GM12878 (cell line): ENCODE data around the gene ITSN1. TPM values are rescaled to one million over a fixed set of nuclear protein-coding genes. Genes with fewer than 3 reads are reported as not detected.

Experiments
- BCL3 ChIP-seq: IDR thresholded peaks from 2 replicates; pipeline ENCODE4 v1.6.1; 2011; ENCODE audit warnings: borderline replicate concordance, low read depth, mild to moderate bottlenecking, moderate library complexity, low read length; ENCODE audit not compliant: insufficient read depth, poor library complexity, severe bottlenecking
- BHLHE40 ChIP-seq, 2 experiments: fragments of 450-650 bp in 1 of 2; IDR thresholded peaks; 2 replicates each; pipeline ENCODE4 v1.6.1; 2011 to 2017; ENCODE audit warnings: low read depth in 2 of 2, borderline replicate concordance in 1 of 2, improper control_type of control experiment in 1 of 2, low read length in 1 of 2, mild to moderate bottlenecking in 1 of 2
- CREM ChIP-seq: IDR thresholded peaks from 2 replicates; pipeline ENCODE4 v1.6.1; 2014; ENCODE audit warnings: antibody characterized with exemption, low read depth
- DPF2 ChIP-seq: fragments of 450-650 bp; IDR thresholded peaks from 2 replicates; pipeline ENCODE4 v1.6.1; 2017; ENCODE audit warnings: mild to moderate bottlenecking
- EZH2 ChIP-seq: IDR thresholded peaks from 2 replicates; pipeline ENCODE4 v1.6.1; 2012; ENCODE audit warnings: low read depth, mild to moderate bottlenecking, control low read depth, inconsistent platforms, low read length, borderline replicate concordance; ENCODE audit not compliant: control insufficient read depth
- FOXK2 ChIP-seq: fragments of 450-650 bp; IDR thresholded peaks from 2 replicates; pipeline ENCODE4 v1.6.1; 2017; ENCODE audit warnings: mild to moderate bottlenecking, moderate library complexity
- FOXM1 ChIP-seq: IDR thresholded peaks from 2 replicates; pipeline ENCODE4 v1.6.1; 2012; ENCODE audit warnings: low read depth, mild to moderate bottlenecking, inconsistent platforms, low read length, moderate library complexity
- HCFC1 ChIP-seq: fragments of 150-350 bp; IDR thresholded peaks from 2 replicates; pipeline ENCODE4 v1.6.1; 2014; ENCODE audit warnings: low read length
- HSF1 ChIP-seq: fragments of 150-350 bp; IDR thresholded peaks from 2 replicates; pipeline ENCODE4 v1.6.1; 2014; ENCODE audit warnings: mild to moderate bottlenecking, low read depth, low read length
- IKZF1 ChIP-seq: fragments of 450-650 bp; conservative IDR thresholded peaks from 2 replicates; pipeline ENCODE4 v1.6.1; 2017; ENCODE audit warnings: antibody characterized with exemption, mild to moderate bottlenecking
- KLF5 ChIP-seq: fragments of 450-650 bp; IDR thresholded peaks from 2 replicates; pipeline ENCODE4 v1.6.1; 2014; ENCODE audit warnings: mild to moderate bottlenecking; ENCODE audit not compliant: partially characterized antibody
- LARP7 ChIP-seq: fragments of 450-650 bp; IDR thresholded peaks from 2 replicates; pipeline ENCODE4 v1.6.1; 2017; ENCODE audit warnings: mild to moderate bottlenecking
- NFIC ChIP-seq: IDR thresholded peaks from 2 replicates; pipeline ENCODE4 v1.6.1; 2012; ENCODE audit warnings: low read depth, mild to moderate bottlenecking, inconsistent platforms, low read length, moderate library complexity
- NRF1 ChIP-seq: conservative IDR thresholded peaks from 2 replicates; pipeline ENCODE4 v1.6.1; 2011; ENCODE audit warnings: mild to moderate bottlenecking, low read depth, low read length, improper control_type of control experiment
- RCOR1 ChIP-seq: conservative IDR thresholded peaks from 2 replicates; pipeline ENCODE4 v1.6.1; 2012; ENCODE audit warnings: low read depth, low read length, improper control_type of control experiment
- RFX5 ChIP-seq: IDR thresholded peaks from 2 replicates; pipeline ENCODE4 v1.6.1; 2011; ENCODE audit warnings: low read depth, low read length, improper control_type of control experiment
- SMC3 ChIP-seq: IDR thresholded peaks from 2 replicates; pipeline ENCODE4 v1.6.1; 2011; ENCODE audit warnings: low read length, improper control_type of control experiment, borderline replicate concordance
- STAT3 ChIP-seq: IDR thresholded peaks from 2 replicates; pipeline ENCODE4 v1.6.1; 2011; ENCODE audit warnings: low read depth, low read length, improper control_type of control experiment
- SUZ12 ChIP-seq: fragments of 200-600 bp; sonication (generic); IDR thresholded peaks from one replicate; pipeline ENCODE4 v1.6.1; 2018; ENCODE audit warnings: antibody characterized with exemption, mild to moderate bottlenecking; ENCODE audit not compliant: unreplicated experiment
- polyA plus RNA-seq, 11 experiments: library from polyadenylated mRNA; depleted of rRNA in 4 of 11; unstranded in 6 of 11; stranded (reverse) in 5 of 11; fragments of >200 nt; fragmentation: Nextera tagmentation in 4 of 11; fragmentation: Illumina TruSeq in 1 of 11; extraction: Ambion mirVana in 4 of 11; extraction: Trizol in 1 of 11; gene quantifications; 1 replicate in 1 of 11; 2 replicates in 10 of 11; pipeline versions ENCODE4 v1.2.1 to v1.2.3, GENCODE V29; 2011 to 2016; ENCODE audit warnings: inconsistent platforms in 2 of 11, missing spikeins in 2 of 11, low read depth in 1 of 11
- total RNA-seq, 4 experiments: library from RNA; depleted of rRNA in 3 of 4; stranded (reverse); fragments of >200 nt in 3 of 4; fragmentation: Illumina TruSeq in 1 of 4; extraction: Trizol in 1 of 4; gene quantifications; 2 replicates each; pipeline versions ENCODE4 v1.2.1 to v1.2.3, GENCODE V29; 2013 to 2021
- TF ChIP-seq, protein P1 (sequence below): fragments of 450-650 bp; IDR thresholded peaks from 2 replicates; pipeline ENCODE4 v1.6.1; 2018; ENCODE audit warnings: mild to moderate bottlenecking, low read depth, moderate library complexity; ENCODE audit not compliant: partially characterized antibody
- TF ChIP-seq, protein P2 (sequence below): fragments of 150-350 bp; IDR thresholded peaks from 2 replicates; pipeline ENCODE4 v1.6.1; 2016; ENCODE audit warnings: low read depth, low read length

The ITSN1 gene
- total and polyA plus RNA-seq, 10 of the 15 experiments (the other 5 are each of a cell fraction or from before 2014, with no cell fraction given): 0.89 to 10.6 (median 4.8) TPM

DNA sequence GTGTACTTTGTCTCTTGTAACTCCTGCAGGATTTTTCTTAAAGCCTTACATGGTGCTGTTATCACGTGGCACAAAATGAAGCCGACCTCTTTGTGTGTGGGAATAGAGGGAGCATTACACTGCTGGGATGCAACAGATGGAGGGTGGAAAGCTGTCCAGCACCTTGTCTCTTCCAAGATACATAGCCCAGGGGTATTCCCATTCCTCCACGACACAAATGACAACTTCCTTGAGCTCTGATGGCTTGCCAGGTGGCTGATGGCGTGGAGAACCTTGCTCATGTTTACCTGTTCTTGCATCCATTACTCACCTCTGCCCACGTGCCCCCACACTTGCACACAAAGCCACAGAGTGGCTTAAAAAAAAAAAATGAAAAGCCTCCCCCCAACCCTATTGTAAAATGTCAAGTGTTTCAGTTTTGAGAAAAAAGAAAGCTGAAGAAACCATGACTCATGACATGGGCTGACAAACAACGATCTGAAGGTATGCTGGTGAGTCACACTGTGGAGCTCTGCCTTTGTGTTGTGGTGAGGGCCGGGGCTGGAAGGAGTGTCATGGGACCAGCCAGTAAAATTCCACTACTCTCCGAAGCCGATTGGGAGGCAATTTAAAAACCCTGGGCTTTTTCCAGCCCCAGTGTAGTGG lies 305.3 kb downstream of the ITSN1 start (continued):
- TF ChIP-seq EZH2 (no peak), KLF5 (peak; percentile 39), STAT3 (no peak), HSF1 (no peak), CREM (peak; percentile 62; the same call in 1 of the 2 replicates), HCFC1 (no peak), RFX5 (no peak), FOXK2 (peak; percentile 81), BHLHE40 (IDR thresholded peaks at IDR 0.05; ENCODE audit: borderline replicate concordance in 1 of 2, low read depth in 2 of 2, low read length in 1 of 2) (peak; percentile 79 to 96; a peak in 3 of 4 replicates), DPF2 (no peak), FOXM1 (peak; percentile 89; the same call in 1 of the 2 replicates), LARP7 (no peak), IKZF1 (peak; percentile 44), NRF1 (no peak), BCL3 (peak; percentile 88), NFIC (peak; percentile 92), RCOR1 (no peak), SMC3 (peak; percentile 19; the same call in 1 of the 2 replicates), SUZ12 (no peak)
- TF ChIP-seq, protein P1, sequence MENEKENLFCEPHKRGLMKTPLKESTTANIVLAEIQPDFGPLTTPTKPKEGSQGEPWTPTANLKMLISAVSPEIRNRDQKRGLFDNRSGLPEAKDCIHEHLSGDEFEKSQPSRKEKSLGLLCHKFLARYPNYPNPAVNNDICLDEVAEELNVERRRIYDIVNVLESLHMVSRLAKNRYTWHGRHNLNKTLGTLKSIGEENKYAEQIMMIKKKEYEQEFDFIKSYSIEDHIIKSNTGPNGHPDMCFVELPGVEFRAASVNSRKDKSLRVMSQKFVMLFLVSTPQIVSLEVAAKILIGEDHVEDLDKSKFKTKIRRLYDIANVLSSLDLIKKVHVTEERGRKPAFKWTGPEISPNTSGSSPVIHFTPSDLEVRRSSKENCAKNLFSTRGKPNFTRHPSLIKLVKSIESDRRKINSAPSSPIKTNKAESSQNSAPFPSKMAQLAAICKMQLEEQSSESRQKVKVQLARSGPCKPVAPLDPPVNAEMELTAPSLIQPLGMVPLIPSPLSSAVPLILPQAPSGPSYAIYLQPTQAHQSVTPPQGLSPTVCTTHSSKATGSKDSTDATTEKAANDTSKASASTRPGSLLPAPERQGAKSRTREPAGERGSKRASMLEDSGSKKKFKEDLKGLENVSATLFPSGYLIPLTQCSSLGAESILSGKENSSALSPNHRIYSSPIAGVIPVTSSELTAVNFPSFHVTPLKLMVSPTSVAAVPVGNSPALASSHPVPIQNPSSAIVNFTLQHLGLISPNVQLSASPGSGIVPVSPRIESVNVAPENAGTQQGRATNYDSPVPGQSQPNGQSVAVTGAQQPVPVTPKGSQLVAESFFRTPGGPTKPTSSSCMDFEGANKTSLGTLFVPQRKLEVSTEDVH: no peak
- TF ChIP-seq, protein P2, sequence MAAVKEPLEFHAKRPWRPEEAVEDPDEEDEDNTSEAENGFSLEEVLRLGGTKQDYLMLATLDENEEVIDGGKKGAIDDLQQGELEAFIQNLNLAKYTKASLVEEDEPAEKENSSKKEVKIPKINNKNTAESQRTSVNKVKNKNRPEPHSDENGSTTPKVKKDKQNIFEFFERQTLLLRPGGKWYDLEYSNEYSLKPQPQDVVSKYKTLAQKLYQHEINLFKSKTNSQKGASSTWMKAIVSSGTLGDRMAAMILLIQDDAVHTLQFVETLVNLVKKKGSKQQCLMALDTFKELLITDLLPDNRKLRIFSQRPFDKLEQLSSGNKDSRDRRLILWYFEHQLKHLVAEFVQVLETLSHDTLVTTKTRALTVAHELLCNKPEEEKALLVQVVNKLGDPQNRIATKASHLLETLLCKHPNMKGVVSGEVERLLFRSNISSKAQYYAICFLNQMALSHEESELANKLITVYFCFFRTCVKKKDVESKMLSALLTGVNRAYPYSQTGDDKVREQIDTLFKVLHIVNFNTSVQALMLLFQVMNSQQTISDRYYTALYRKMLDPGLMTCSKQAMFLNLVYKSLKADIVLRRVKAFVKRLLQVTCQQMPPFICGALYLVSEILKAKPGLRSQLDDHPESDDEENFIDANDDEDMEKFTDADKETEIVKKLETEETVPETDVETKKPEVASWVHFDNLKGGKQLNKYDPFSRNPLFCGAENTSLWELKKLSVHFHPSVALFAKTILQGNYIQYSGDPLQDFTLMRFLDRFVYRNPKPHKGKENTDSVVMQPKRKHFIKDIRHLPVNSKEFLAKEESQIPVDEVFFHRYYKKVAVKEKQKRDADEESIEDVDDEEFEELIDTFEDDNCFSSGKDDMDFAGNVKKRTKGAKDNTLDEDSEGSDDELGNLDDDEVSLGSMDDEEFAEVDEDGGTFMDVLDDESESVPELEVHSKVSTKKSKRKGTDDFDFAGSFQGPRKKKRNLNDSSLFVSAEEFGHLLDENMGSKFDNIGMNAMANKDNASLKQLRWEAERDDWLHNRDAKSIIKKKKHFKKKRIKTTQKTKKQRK: no peak
